ENCODE data around the gene GALNTL6.

GALNTL6 gene

GRCh38 chr4:172050911-172051310 is 237.7 kb downstream of the GALNTL6 start:
- Histone ChIP-seq H3K4me1 (ENCODE audit: insufficient read depth, poor library complexity, severe bottlenecking) (no peaks in the 10 kb centered on the region), H3K27me3 (ENCODE audit: insufficient read depth, poor library complexity, severe bottlenecking) (peaks cover 9% of the 10 kb centered on the region), H3K36me3 (ENCODE audit: low read depth) (no peaks in the 10 kb centered on the region), H3K9me3 (ENCODE audit: severe bottlenecking) (no peaks in the 10 kb centered on the region), H3K27ac (ENCODE audit: poor library complexity, severe bottlenecking) (no peak overlapping the region), H3K4me3 (ENCODE audit: severe bottlenecking) (no peak overlapping the region)
- TF ChIP-seq CTCF (IDR thresholded peaks at IDR 0.05; ENCODE audit: poor library complexity, severe bottlenecking) = no peak
- no peak for DNase-seq (ENCODE audit: low spot score)
- no peak for ATAC-seq (ENCODE audit: low read depth)

- Histone ChIP-seq H3K27ac (ENCODE audit: poor library complexity, severe bottlenecking) (no peak overlapping the region), H3K4me1 (ENCODE audit: insufficient read depth, poor library complexity, severe bottlenecking) (no peaks in the 10 kb centered on the region), H3K9me3 (ENCODE audit: severe bottlenecking) (no peaks in the 10 kb centered on the region), H3K27me3 (ENCODE audit: insufficient read depth, poor library complexity, severe bottlenecking) (peaks cover 3% of the 10 kb centered on the region), H3K4me3 (ENCODE audit: severe bottlenecking) (no peak overlapping the region), H3K36me3 (ENCODE audit: low read depth) (no peaks in the 10 kb centered on the region)
- DNase-seq (ENCODE audit: low spot score) (no peak), ATAC-seq (ENCODE audit: low read depth) (no peak)
- no peak for TF ChIP-seq CTCF (IDR thresholded peaks at IDR 0.05; ENCODE audit: poor library complexity, severe bottlenecking)
These were observed 241.8 kb downstream of the GALNTL6 start for GRCh38 chr4:172055046-172055445.

DNA sequence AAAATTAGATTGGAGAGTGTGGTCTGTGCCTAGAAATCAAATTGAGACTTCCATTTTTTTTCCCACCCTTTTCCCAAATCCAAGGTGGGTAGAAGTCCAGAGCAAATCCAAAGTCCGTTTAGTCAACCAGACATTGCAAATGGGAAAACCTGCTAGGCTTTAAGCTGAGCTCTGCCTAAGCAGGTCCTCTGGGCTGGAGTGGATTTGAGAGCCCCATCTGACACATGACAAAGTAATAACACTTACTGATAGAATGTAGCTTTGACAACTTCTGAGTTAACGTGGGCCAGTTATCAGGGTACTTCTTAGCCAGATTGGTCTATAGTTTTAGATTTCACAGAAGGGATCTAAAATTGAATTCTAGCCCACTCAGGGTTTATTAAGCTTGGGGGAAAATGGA is 242.3 kb downstream of the GALNTL6 start:
- Histone ChIP-seq H3K36me3 (ENCODE audit: low read depth) (no peaks in the 10 kb centered on the region), H3K4me3 (ENCODE audit: severe bottlenecking) (no peak overlapping the region), H3K27ac (ENCODE audit: poor library complexity, severe bottlenecking) (no peak overlapping the region), H3K27me3 (ENCODE audit: insufficient read depth, poor library complexity, severe bottlenecking) (peaks cover 3% of the 10 kb centered on the region), H3K9me3 (ENCODE audit: severe bottlenecking) (no peaks in the 10 kb centered on the region), H3K4me1 (ENCODE audit: insufficient read depth, poor library complexity, severe bottlenecking) (no peaks in the 10 kb centered on the region)
- DNase-seq (ENCODE audit: low spot score) (no peak), ATAC-seq (ENCODE audit: low read depth) (no peak)
- TF ChIP-seq CTCF (IDR thresholded peaks at IDR 0.05; ENCODE audit: poor library complexity, severe bottlenecking) = no peak

GRCh38 chr4:172061204-172061603 is 248.0 kb downstream of the GALNTL6 start:
- no peaks in the 10 kb centered on the region for H3K4me1 ChIP-seq (ENCODE audit: insufficient read depth, poor library complexity, severe bottlenecking)
- ATAC-seq (ENCODE audit: low read depth) = no peak
- no peak overlapping the region for H3K27ac ChIP-seq (ENCODE audit: poor library complexity, severe bottlenecking)
- H3K36me3 ChIP-seq (ENCODE audit: low read depth) = no peaks in the 10 kb centered on the region
- DNase-seq (ENCODE audit: low spot score) = no peak
- no peaks in the 10 kb centered on the region for H3K9me3 ChIP-seq (ENCODE audit: severe bottlenecking)
- no peak for TF ChIP-seq CTCF (IDR thresholded peaks at IDR 0.05; ENCODE audit: poor library complexity, severe bottlenecking)
- H3K4me3 ChIP-seq (ENCODE audit: severe bottlenecking) = no peak overlapping the region
- H3K27me3 ChIP-seq (ENCODE audit: insufficient read depth, poor library complexity, severe bottlenecking) = no peaks in the 10 kb centered on the region

- Histone ChIP-seq H3K4me3 (ENCODE audit: severe bottlenecking) (no peak overlapping the region), H3K27ac (ENCODE audit: poor library complexity, severe bottlenecking) (no peak overlapping the region), H3K36me3 (ENCODE audit: low read depth) (no peaks in the 10 kb centered on the region), H3K4me1 (ENCODE audit: insufficient read depth, poor library complexity, severe bottlenecking) (no peaks in the 10 kb centered on the region), H3K27me3 (ENCODE audit: insufficient read depth, poor library complexity, severe bottlenecking) (no peaks in the 10 kb centered on the region), H3K9me3 (ENCODE audit: severe bottlenecking) (no peaks in the 10 kb centered on the region)
- no peak for ATAC-seq (ENCODE audit: low read depth)
- no peak for DNase-seq (ENCODE audit: low spot score)
- no peak for TF ChIP-seq CTCF (IDR thresholded peaks at IDR 0.05; ENCODE audit: poor library complexity, severe bottlenecking)
These were observed 255.3 kb downstream of the GALNTL6 start for GRCh38 chr4:172068506-172068905.

Measured in RWPE2 (cell line).